NCI-H2081 (cell line): ENCODE results near the gene DHFR.
"Not testable (repeated sequence)": the region's sequence is repeated elsewhere in the genome, so short reads cannot be mapped to it uniquely, and the experiment has no call there.

Source experiments
- DNase-seq, 2 experiments: peaks; one replicate each; lab custom pipeline; 2025; lab: John Stamatoyannopoulos, UW

Gene DHFR

GRCh38 chr5:80654391-80655230 lies at the start of gene DHFR, which contains the start of gene MSH3:
Gene DHFR, minus strand, starts transcription at chr5:80654983. Its CDS starts 494 bp downstream, at chr5:80654489.
Gene MSH3, plus strand, starts transcription at chr5:80654652. Its CDS starts 76 bp downstream, at chr5:80654728.
- DNase-seq: peak; percentile 86 to 89

GRCh38 chr5:80704221-80704620 lies 49.4 kb upstream of the DHFR start:
- DNase-seq: no peak

GRCh38 chr5:80703747-80704146 lies 49.0 kb upstream of the DHFR start:
- no peak for DNase-seq

- DNase-seq: no peak
Observed at GRCh38 chr5:80703291-80703690, 48.5 kb upstream of the DHFR start.

- DNase-seq: no peak
Observed at GRCh38 chr5:80701597-80701996, 46.8 kb upstream of the DHFR start.

GRCh38 chr5:80698369-80698768 lies 43.6 kb upstream of the DHFR start:
- DNase-seq: no peak

- DNase-seq: no peak
Observed at GRCh38 chr5:80697100-80697499, 42.3 kb upstream of the DHFR start.

GRCh38 chr5:80696450-80696849 lies 41.7 kb upstream of the DHFR start:
- no peak for DNase-seq

- DNase-seq: no peak
Observed at GRCh38 chr5:80695666-80696065, 40.9 kb upstream of the DHFR start.

- DNase-seq: no peak
Observed at GRCh38 chr5:80689627-80690026, 34.8 kb upstream of the DHFR start.

GRCh38 chr5:80688648-80689420 lies 34.1 kb upstream of the DHFR start:
- no peak for DNase-seq

GRCh38 chr5:80686757-80687156 lies 32.0 kb upstream of the DHFR start:
- no peak for DNase-seq

GRCh38 chr5:80676706-80677105 lies 21.9 kb upstream of the DHFR start:
- no peak for DNase-seq

- peak; percentile 55 to 64 for DNase-seq
Observed at GRCh38 chr5:80672140-80672736, 17.5 kb upstream of the DHFR start.

- DNase-seq: no peak
Observed at GRCh38 chr5:80668016-80668969, 13.5 kb upstream of the DHFR start.

- no peak for DNase-seq
Observed at GRCh38 chr5:80667384-80667783, 12.6 kb upstream of the DHFR start.

GRCh38 chr5:80665057-80665456 lies 10.3 kb upstream of the DHFR start:
- DNase-seq: no peak

GRCh38 chr5:80662108-80662507 lies 7.3 kb upstream of the DHFR start:
- no peak for DNase-seq

GRCh38 chr5:80660661-80661060 lies 5.9 kb upstream of the DHFR start:
- DNase-seq: not testable (repeated sequence)

- DNase-seq: no peak
Observed at GRCh38 chr5:80659106-80659505, 4.3 kb upstream of the DHFR start.

- no peak for DNase-seq
Observed at GRCh38 chr5:80656425-80656824, 1.6 kb upstream of the DHFR start.
